CD14-positive monocyte (primary cell): ENCODE data around the gene PVRIG. TPM values are rescaled to one million over a fixed set of nuclear protein-coding genes. Genes with fewer than 3 reads are reported as not detected.
A peak's percentile ranks its signal among the peaks of the same experiment; 100 is the strongest.
"Not testable (repeated sequence)": the region's sequence is repeated elsewhere in the genome, so short reads cannot be mapped to it uniquely, and the experiment has no call there.

Source experiments
- DNase-seq, 3 donors: peaks; one replicate each; pipeline ENCODE4 v3.0.0-alpha.2; 2011 to 2022
- H2AFZ ChIP-seq: 2 replicates; pipeline ENCODE4 v1.6.0; 2012; ENCODE audit warnings: mild to moderate bottlenecking, low read depth, low read length, inconsistent platforms; ENCODE audit not compliant: insufficient read depth, poor library complexity, severe bottlenecking
- H3K27ac ChIP-seq, 2 donors: 1 replicate in 1 of 2; 2 replicates in 1 of 2; pipeline ENCODE4 v1.5.1; 2012 to 2013; ENCODE audit warnings: low read length in 2 of 2, control low read depth in 1 of 2, inconsistent platforms in 1 of 2, low read depth in 1 of 2, mild to moderate bottlenecking in 1 of 2
- H3K27me3 ChIP-seq, 2 donors: one replicate each; pipeline versions ENCODE4 v1.6.0 to v1.6.1; 2011 to 2013; ENCODE audit warnings: low read length in 2 of 2; ENCODE audit not compliant: control insufficient read depth in 2 of 2, insufficient read depth in 2 of 2
- H3K36me3 ChIP-seq, 2 donors: replicated peaks in 1 of 2; 1 replicate in 1 of 2; 2 replicates in 1 of 2; pipeline versions ENCODE4 v1.5.1 to v1.6.1; 2012 to 2013; ENCODE audit warnings: low read length in 2 of 2, control low read depth in 1 of 2, inconsistent platforms in 1 of 2, mild to moderate bottlenecking in 1 of 2; ENCODE audit not compliant: insufficient read depth in 2 of 2, control insufficient read depth in 1 of 2
- H3K4me1 ChIP-seq, 2 donors: 1 replicate in 1 of 2; 2 replicates in 1 of 2; pipeline versions ENCODE4 v1.5.1 to v1.6.1; 2012 to 2013; ENCODE audit warnings: low read length in 2 of 2, control low read depth in 1 of 2, inconsistent platforms in 1 of 2, mild to moderate bottlenecking in 1 of 2, moderate library complexity in 1 of 2; ENCODE audit not compliant: insufficient read depth in 2 of 2, control insufficient read depth in 1 of 2
- H3K4me2 ChIP-seq: replicated peaks from 2 replicates; pipeline ENCODE3; 2012; ENCODE audit warnings: low read length, moderate library complexity, mild to moderate bottlenecking; ENCODE audit not compliant: poor library complexity, severe bottlenecking; ENCODE audit errors: extremely low read depth
- H3K4me3 ChIP-seq, 3 experiments: fragments of 200-600 bp in 1 of 3; sonication (generic) in 1 of 3; replicated peaks in 1 of 3; 1 replicate in 2 of 3; 2 replicates in 1 of 3; pipeline ENCODE4 v1.5.1; 2011 to 2013; ENCODE audit warnings: low read length in 3 of 3, mild to moderate bottlenecking in 3 of 3, control low read depth in 2 of 3, low read depth in 2 of 3, inconsistent platforms in 1 of 3, moderate library complexity in 1 of 3
- H3K79me2 ChIP-seq: 2 replicates; pipeline ENCODE4 v1.6.0; 2012; ENCODE audit warnings: mild to moderate bottlenecking, control low read depth, inconsistent platforms, low read length, moderate library complexity; ENCODE audit not compliant: insufficient read depth
- H3K9ac ChIP-seq: 2 replicates; pipeline ENCODE4 v1.6.0; 2017; ENCODE audit warnings: low read length, mild to moderate bottlenecking; ENCODE audit not compliant: insufficient read depth, poor library complexity, severe bottlenecking
- H3K9me3 ChIP-seq, 2 donors: replicated peaks in 1 of 2; 1 replicate in 1 of 2; 2 replicates in 1 of 2; pipeline versions ENCODE4 v1.5.1 to v1.6.1; 2012 to 2013; ENCODE audit warnings: low read length in 2 of 2, control low read depth in 1 of 2; ENCODE audit not compliant: control insufficient read depth in 1 of 2, insufficient read depth in 1 of 2
- H4K20me1 ChIP-seq: 2 replicates; pipeline ENCODE4 v1.6.0; 2012; ENCODE audit warnings: mild to moderate bottlenecking, low read length, control low read depth, moderate library complexity; ENCODE audit not compliant: insufficient read depth
- H3K27ac Mint-ChIP-seq, 7 donors: one replicate each; pipeline ENCODE4 v1.8.0; 2020; ENCODE audit warnings: mild to moderate bottlenecking in 7 of 7, mixed read lengths in 7 of 7, moderate library complexity in 6 of 7, inconsistent platforms in 2 of 7
- H3K27me3 Mint-ChIP-seq, 3 donors: one replicate each; pipeline ENCODE4 v1.8.0; 2021 to 2022; ENCODE audit warnings: low read depth in 3 of 3, mild to moderate bottlenecking in 3 of 3, mixed read lengths in 3 of 3, moderate library complexity in 3 of 3, inconsistent platforms in 1 of 3
- H3K36me3 Mint-ChIP-seq, 2 donors: one replicate each; pipeline ENCODE4 v1.8.0; 2020; ENCODE audit warnings: mixed read lengths in 2 of 2, inconsistent platforms in 1 of 2, mild to moderate bottlenecking in 1 of 2
- H3K4me1 Mint-ChIP-seq: one replicate; pipeline ENCODE4 v1.8.0; 2020; ENCODE audit warnings: mild to moderate bottlenecking, mixed read lengths
- H3K4me3 Mint-ChIP-seq, 2 donors: one replicate each; pipeline ENCODE4 v1.8.0; 2020; ENCODE audit warnings: mild to moderate bottlenecking in 2 of 2, mixed read lengths in 2 of 2, moderate library complexity in 1 of 2
- H3K9me3 Mint-ChIP-seq, 7 donors: one replicate each; pipeline ENCODE4 v1.8.0; 2020 to 2022; ENCODE audit warnings: mixed read lengths in 7 of 7, mild to moderate bottlenecking in 6 of 7, moderate library complexity in 6 of 7, inconsistent platforms in 2 of 7
- CTCF ChIP-seq: fragments of 200-600 bp; IDR thresholded peaks from one replicate; pipeline ENCODE4 v1.8.0; 2022; ENCODE audit warnings: antibody characterized with exemption, mild to moderate bottlenecking
- WGBS: methylation state at CpG from one replicate; pipeline ENCODE4 v1.1.5; 2013; ENCODE audit warnings: missing lambda C conversion rate; ENCODE audit not compliant: insufficient coverage; 5-methylcytosine and 5-hydroxymethylcytosine counted together
- intact Hi-C, 2 donors: fragments of 100-400 bp; cut with micrococcal nuclease; formaldehyde crosslinking; loops; one replicate each; pipeline versions ENCODE4 v1.15.0 to v1.15.1; 2023
- polyA plus RNA-seq, 3 donors: library from polyadenylated mRNA; depleted of rRNA in 1 of 3; unstranded in 2 of 3; stranded (reverse) in 1 of 3; fragments of 300-500 nt in 2 of 3; fragments of >200 nt in 1 of 3; fragmentation: Illumina TruSeq in 2 of 3; gene quantifications; 1 replicate in 2 of 3; 2 replicates in 1 of 3; pipeline ENCODE4 v1.2.3, GENCODE V29; 2012 to 2021

PVRIG gene
- polyA plus RNA-seq, 3 donors, result 0.27 to 0.38 TPM; not detected in 1

- Mint-ChIP-seq H3K36me3 (no peaks in the 10 kb centered on the region), H3K9me3 (no peaks in the 10 kb centered on the region), H3K4me1 (peaks cover 22% of the 10 kb centered on the region), H3K4me3 (peak overlapping the region; percentile 12 to 49), H3K27ac (peak overlapping the region in 2 of 7 donors; percentile 59 to 67), H3K27me3 (peaks cover 0 to 1% (median 1%) of the 10 kb centered on the region in 3 donors)
- H3K36me3 ChIP-seq, result no peaks in the 10 kb centered on the region
- H3K79me2 ChIP-seq, result no peaks in the 10 kb centered on the region
- no peak for TF ChIP-seq CTCF
- 95% methylated on average over 10 of the region's 10 CpGs for WGBS
- H4K20me1 ChIP-seq, result no peaks in the 10 kb centered on the region
- no peak overlapping the region for H3K4me2 ChIP-seq
- H3K27ac ChIP-seq, result no peak overlapping the region
- no peak for DNase-seq
- H3K4me3 ChIP-seq, result no peak overlapping the region
- H3K27me3 ChIP-seq, result no peaks in the 10 kb centered on the region
- no peak overlapping the region for H3K9ac ChIP-seq
- intact Hi-C loops, result no loop called here
- H3K9me3 ChIP-seq, result no peaks in the 10 kb centered on the region
- peaks cover 4 to 7% of the 10 kb centered on the region in 2 donors for H3K4me1 ChIP-seq
- no peak overlapping the region for H2AFZ ChIP-seq
Measured at GRCh38 chr7:100248483-100248882, 28.7 kb downstream of the PVRIG start.

- no peaks in the 10 kb centered on the region for H3K9me3 ChIP-seq
- H3K27me3 ChIP-seq, result no peaks in the 10 kb centered on the region
- no peaks in the 10 kb centered on the region for H4K20me1 ChIP-seq
- no peak overlapping the region for H3K4me3 Mint-ChIP-seq
- no peak overlapping the region for H3K27ac Mint-ChIP-seq
- DNase-seq, result no peak
- no peak for TF ChIP-seq CTCF
- H3K27me3 Mint-ChIP-seq, result no peaks in the 10 kb centered on the region
- WGBS, result 99% methylated on average over 5 of the region's 7 CpGs
- no peak overlapping the region for H3K4me3 ChIP-seq
- peaks cover 0 to 1% of the 10 kb centered on the region in 2 donors for H3K36me3 Mint-ChIP-seq
- no peak overlapping the region for H3K4me2 ChIP-seq
- H3K79me2 ChIP-seq, result no peaks in the 10 kb centered on the region
- no peaks in the 10 kb centered on the region for H3K9me3 Mint-ChIP-seq
- H2AFZ ChIP-seq, result no peak overlapping the region
- H3K4me1 Mint-ChIP-seq, result no peaks in the 10 kb centered on the region
- no peak overlapping the region for H3K27ac ChIP-seq
- no peaks in the 10 kb centered on the region for H3K4me1 ChIP-seq
- no peaks in the 10 kb centered on the region for H3K36me3 ChIP-seq
- H3K9ac ChIP-seq, result no peak overlapping the region
- intact Hi-C loops, result no loop called here
Measured at GRCh38 chr7:100257017-100257416, 37.3 kb downstream of the PVRIG start.

GRCh38 chr7:100259984-100260383, 40.2 kb downstream of the PVRIG start:
- H2AFZ ChIP-seq, H3K4me1 ChIP-seq, intact Hi-C loops, H3K4me2 ChIP-seq, H3K9ac ChIP-seq, H3K79me2 ChIP-seq, H3K4me3 ChIP-seq, H3K27ac ChIP-seq, H3K4me1 Mint-ChIP-seq, H4K20me1 ChIP-seq, H3K36me3 Mint-ChIP-seq, H3K36me3 ChIP-seq, DNase-seq, H3K27me3 Mint-ChIP-seq, H3K9me3 ChIP-seq, H3K9me3 Mint-ChIP-seq, H3K27me3 ChIP-seq, H3K27ac Mint-ChIP-seq, H3K4me3 Mint-ChIP-seq: not testable (repeated sequence)
- 100% methylated on average over 3 of the region's 8 CpGs for WGBS
